ENCODE measurements around the gene POR. TPM values are rescaled to one million over a fixed set of nuclear protein-coding genes. Genes with fewer than 3 reads are reported as not detected.

Gene POR
- total RNA-seq, 1 experiment from 2014 or later = 168 TPM

GRCh38 chr7:76002139-76002538, 87.2 kb downstream of the POR start:
- Histone ChIP-seq H3K27ac (ENCODE audit: low read length) (no peak overlapping the region), H3K9me3 (ENCODE audit: control insufficient read depth, insufficient read depth, low read depth, low read length) (no peaks in the 10 kb centered on the region), H3K36me3 (ENCODE audit: control insufficient read depth, insufficient read depth, low read length) (peaks cover 5% of the 10 kb centered on the region), H3K27me3 (ENCODE audit: control insufficient read depth, insufficient read depth, low read length) (no peaks in the 10 kb centered on the region), H3K4me1 (ENCODE audit: control insufficient read depth, insufficient read depth, low read length) (no peaks in the 10 kb centered on the region), H3K4me3 (ENCODE audit: low read depth in 2 of 2, low read length in 2 of 2) (no peak overlapping the region)
- DNase-seq (ENCODE audit: low read depth, low spot score) (no peak), ATAC-seq (no peak)
- no TSS peak for BruUV-seq (replicated peaks)
- TF ChIP-seq, protein P1, sequence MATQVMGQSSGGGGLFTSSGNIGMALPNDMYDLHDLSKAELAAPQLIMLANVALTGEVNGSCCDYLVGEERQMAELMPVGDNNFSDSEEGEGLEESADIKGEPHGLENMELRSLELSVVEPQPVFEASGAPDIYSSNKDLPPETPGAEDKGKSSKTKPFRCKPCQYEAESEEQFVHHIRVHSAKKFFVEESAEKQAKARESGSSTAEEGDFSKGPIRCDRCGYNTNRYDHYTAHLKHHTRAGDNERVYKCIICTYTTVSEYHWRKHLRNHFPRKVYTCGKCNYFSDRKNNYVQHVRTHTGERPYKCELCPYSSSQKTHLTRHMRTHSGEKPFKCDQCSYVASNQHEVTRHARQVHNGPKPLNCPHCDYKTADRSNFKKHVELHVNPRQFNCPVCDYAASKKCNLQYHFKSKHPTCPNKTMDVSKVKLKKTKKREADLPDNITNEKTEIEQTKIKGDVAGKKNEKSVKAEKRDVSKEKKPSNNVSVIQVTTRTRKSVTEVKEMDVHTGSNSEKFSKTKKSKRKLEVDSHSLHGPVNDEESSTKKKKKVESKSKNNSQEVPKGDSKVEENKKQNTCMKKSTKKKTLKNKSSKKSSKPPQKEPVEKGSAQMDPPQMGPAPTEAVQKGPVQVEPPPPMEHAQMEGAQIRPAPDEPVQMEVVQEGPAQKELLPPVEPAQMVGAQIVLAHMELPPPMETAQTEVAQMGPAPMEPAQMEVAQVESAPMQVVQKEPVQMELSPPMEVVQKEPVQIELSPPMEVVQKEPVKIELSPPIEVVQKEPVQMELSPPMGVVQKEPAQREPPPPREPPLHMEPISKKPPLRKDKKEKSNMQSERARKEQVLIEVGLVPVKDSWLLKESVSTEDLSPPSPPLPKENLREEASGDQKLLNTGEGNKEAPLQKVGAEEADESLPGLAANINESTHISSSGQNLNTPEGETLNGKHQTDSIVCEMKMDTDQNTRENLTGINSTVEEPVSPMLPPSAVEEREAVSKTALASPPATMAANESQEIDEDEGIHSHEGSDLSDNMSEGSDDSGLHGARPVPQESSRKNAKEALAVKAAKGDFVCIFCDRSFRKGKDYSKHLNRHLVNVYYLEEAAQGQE (IDR thresholded peaks at IDR 0.05; ENCODE audit: insufficient read depth in 1 of 2, low read depth in 2 of 2, low read length in 1 of 2) = no peak
- TF ChIP-seq TCF7L2 (IDR thresholded peaks at IDR 0.05; ENCODE audit: low read depth, low read length) = no peak
- no peak for TF ChIP-seq SIN3A (IDR thresholded peaks at IDR 0.05; ENCODE audit: borderline replicate concordance, insufficient read depth, low read depth, low read length)
- TF ChIP-seq CTCF (IDR thresholded peaks at IDR 0.05) = no peak
- no peak for TF ChIP-seq POLR2AphosphoS5 (IDR thresholded peaks at IDR 0.05; ENCODE audit: low read depth, low read length)
- ChIA-PET POLR2A (no interaction called here), CTCF (no interaction called here)
- intact Hi-C loops (cut with micrococcal nuclease; ENCODE audit: unreplicated experiment) (no loop called here), in situ Hi-C loops (cut with HindIII; ENCODE audit: low pct_unique_long_range_greater_than_20kb, low sequenced_read_pairs) (no loop called here)

DNA sequence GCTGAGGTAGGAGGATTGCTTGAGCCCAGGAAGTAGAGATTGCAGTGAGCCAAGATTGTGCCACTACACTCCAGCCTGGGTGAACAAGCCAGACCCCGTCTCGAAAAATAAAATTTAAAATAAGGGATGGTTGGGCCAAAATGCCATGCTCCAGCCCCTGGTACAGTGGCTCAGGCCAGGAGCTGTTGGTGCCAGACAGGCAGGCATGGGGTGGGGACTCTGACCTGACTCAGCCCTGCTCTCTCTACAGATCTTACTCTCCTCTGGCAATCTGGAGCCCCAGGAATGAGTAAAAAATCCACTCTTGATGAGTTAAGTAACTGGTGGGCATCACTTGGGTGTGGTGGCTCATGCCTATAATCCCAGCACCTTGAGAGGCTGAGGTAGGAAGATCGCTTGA, 87.9 kb downstream of the POR start:
- Histone ChIP-seq H3K4me1 (ENCODE audit: control insufficient read depth, insufficient read depth, low read length) (no peaks in the 10 kb centered on the region), H3K4me3 (ENCODE audit: low read depth in 2 of 2, low read length in 2 of 2) (no peak overlapping the region), H3K27me3 (ENCODE audit: control insufficient read depth, insufficient read depth, low read length) (no peaks in the 10 kb centered on the region), H3K9me3 (ENCODE audit: control insufficient read depth, insufficient read depth, low read depth, low read length) (no peaks in the 10 kb centered on the region), H3K27ac (ENCODE audit: low read length) (no peak overlapping the region), H3K36me3 (ENCODE audit: control insufficient read depth, insufficient read depth, low read length) (peaks cover 5% of the 10 kb centered on the region)
- POLR2A ChIA-PET = no interaction called here
- DNase-seq (ENCODE audit: low read depth, low spot score) (no peak), ATAC-seq (no peak)
- intact Hi-C loops (cut with micrococcal nuclease; ENCODE audit: unreplicated experiment) = no loop called here
- TF ChIP-seq, protein P1 (IDR thresholded peaks at IDR 0.05; ENCODE audit: insufficient read depth in 1 of 2, low read depth in 2 of 2, low read length in 1 of 2) = no peak
- no peak for TF ChIP-seq TCF7L2 (IDR thresholded peaks at IDR 0.05; ENCODE audit: low read depth, low read length)
- TF ChIP-seq POLR2AphosphoS5 (IDR thresholded peaks at IDR 0.05; ENCODE audit: low read depth, low read length) = no peak
- TF ChIP-seq CTCF (IDR thresholded peaks at IDR 0.05) = no peak
- TF ChIP-seq SIN3A (IDR thresholded peaks at IDR 0.05; ENCODE audit: borderline replicate concordance, insufficient read depth, low read depth, low read length) = no peak
- in situ Hi-C loops (cut with HindIII; ENCODE audit: low pct_unique_long_range_greater_than_20kb, low sequenced_read_pairs) = no loop called here
- no TSS peak for BruUV-seq (replicated peaks)
- CTCF ChIA-PET = interaction anchor here (0.6 kb wide), 1 partner anchor 81 kb away, joined by 4 read pairs; no protein-coding TSS in a partner anchor

All from Panc1 (cell line).